CD8-positive, alpha-beta memory T cell (primary cell): ENCODE measurements around the gene FUT8. TPM values are rescaled to one million over a fixed set of nuclear protein-coding genes. Genes with fewer than 3 reads are reported as not detected.
A peak's percentile ranks its signal among the peaks of the same experiment; 100 is the strongest.
"Not testable (repeated sequence)": the region's sequence is repeated elsewhere in the genome, so short reads cannot be mapped to it uniquely, and the experiment has no call there.

Experiments used
- CTCF ChIA-PET: fragments of 350-600 bp; sonication (Branson Sonifier 250); formaldehyde crosslinking; loops from one replicate; lab custom pipeline; 2021; ENCODE audit warnings: antibody characterized with exemption; lab: Charles Lee
- POLR2A ChIA-PET: fragments of 350-600 bp; sonication (Branson Sonifier 250); formaldehyde crosslinking; loops from one replicate; lab custom pipeline; 2021; ENCODE audit warnings: antibody characterized with exemption; lab: Charles Lee
- DNase-seq, 5 donors: peaks; one replicate each; pipeline versions ENCODE4 v3.0.0 to v3.0.0-alpha.2; 2020 to 2022; ENCODE audit warnings: mixed read lengths in 1 of 5
- H3K27ac ChIP-seq: one replicate; pipeline ENCODE4 v1.7.0; 2013; ENCODE audit warnings: low read depth, mild to moderate bottlenecking, low read length, moderate library complexity
- H3K27me3 ChIP-seq: 2 replicates; pipeline ENCODE4 v1.7.0; 2013; ENCODE audit warnings: low read length, mild to moderate bottlenecking; ENCODE audit not compliant: insufficient read depth, poor library complexity, severe bottlenecking
- H3K36me3 ChIP-seq: 2 replicates; pipeline ENCODE4 v1.7.0; 2013; ENCODE audit warnings: mild to moderate bottlenecking, low read length, moderate library complexity; ENCODE audit not compliant: insufficient read depth
- H3K4me1 ChIP-seq: 2 replicates; pipeline ENCODE4 v1.7.0; 2013; ENCODE audit warnings: mild to moderate bottlenecking, low read length, moderate library complexity; ENCODE audit not compliant: insufficient read depth
- H3K4me3 ChIP-seq: 2 replicates; pipeline ENCODE4 v1.7.0; 2013; ENCODE audit warnings: mild to moderate bottlenecking, low read length
- H3K9me3 ChIP-seq: 2 replicates; pipeline ENCODE4 v1.7.0; 2013; ENCODE audit warnings: mild to moderate bottlenecking, low read length
- H3K27ac Mint-ChIP-seq, 8 donors: one replicate each; pipeline ENCODE4 v1.8.0; 2020 to 2021; ENCODE audit warnings: mixed read lengths in 8 of 8, mild to moderate bottlenecking in 6 of 8, inconsistent platforms in 3 of 8, moderate library complexity in 3 of 8
- H3K27me3 Mint-ChIP-seq, 2 donors: one replicate each; pipeline ENCODE4 v1.8.0; 2020 to 2021; ENCODE audit warnings: mixed read lengths in 2 of 2, mild to moderate bottlenecking in 1 of 2, moderate library complexity in 1 of 2
- H3K36me3 Mint-ChIP-seq, 3 donors: one replicate each; pipeline ENCODE4 v1.8.0; 2020 to 2021; ENCODE audit warnings: mixed read lengths in 3 of 3, inconsistent platforms in 1 of 3, mild to moderate bottlenecking in 1 of 3
- H3K4me1 Mint-ChIP-seq, 3 donors: one replicate each; pipeline ENCODE4 v1.8.0; 2020 to 2021; ENCODE audit warnings: mixed read lengths in 3 of 3, inconsistent platforms in 1 of 3, mild to moderate bottlenecking in 1 of 3
- H3K4me3 Mint-ChIP-seq, 7 donors: one replicate each; pipeline ENCODE4 v1.8.0; 2020 to 2021; ENCODE audit warnings: mixed read lengths in 7 of 7, mild to moderate bottlenecking in 6 of 7, moderate library complexity in 4 of 7, inconsistent platforms in 2 of 7
- H3K9me3 Mint-ChIP-seq, 5 donors: one replicate each; pipeline ENCODE4 v1.8.0; 2020 to 2022; ENCODE audit warnings: mixed read lengths in 5 of 5, mild to moderate bottlenecking in 3 of 5, moderate library complexity in 2 of 5, inconsistent platforms in 1 of 5
- polyA plus RNA-seq: library from polyadenylated mRNA; unstranded; fragments of 300-500 nt; fragmentation: Illumina TruSeq; gene quantifications from one replicate; pipeline ENCODE4 v1.2.3, GENCODE V29; 2021
- total RNA-seq, 2 experiments: library from RNA; stranded (reverse); gene quantifications; one replicate each; pipeline ENCODE4 v1.2.3, GENCODE V29; 2021

The FUT8 gene
- total and polyA plus RNA-seq, 3 experiments from 2014 or later = 13.3 to 81.7 (median 76.0) TPM

- Histone ChIP-seq H3K9me3 (no peaks in the 10 kb centered on the region), H3K27me3 (no peaks in the 10 kb centered on the region), H3K4me1 (peaks cover 9% of the 10 kb centered on the region), H3K27ac (no peak overlapping the region), H3K36me3 (no peaks in the 10 kb centered on the region), H3K4me3 (no peak overlapping the region)
- Mint-ChIP-seq H3K27me3 (no peaks in the 10 kb centered on the region), H3K4me1 (peaks cover 44 to 64% (median 62%) of the 10 kb centered on the region in 3 donors), H3K4me3 (peak overlapping the region in 2 of 7 donors; percentile 30 to 68), H3K36me3 (peaks cover 16 to 45% (median 21%) of the 10 kb centered on the region in 3 donors), H3K27ac (peak overlapping the region in 5 of 8 donors; percentile 31 to 89 (median 70)), H3K9me3 (peaks cover 0 to 4% (median 0%) of the 10 kb centered on the region in 5 donors)
- POLR2A ChIA-PET = no interaction called here
- CTCF ChIA-PET = no interaction called here
- DNase-seq = no peak
These were observed 49.2 kb downstream of the FUT8 start for GRCh38 chr14:65461730-65462129.

DNA sequence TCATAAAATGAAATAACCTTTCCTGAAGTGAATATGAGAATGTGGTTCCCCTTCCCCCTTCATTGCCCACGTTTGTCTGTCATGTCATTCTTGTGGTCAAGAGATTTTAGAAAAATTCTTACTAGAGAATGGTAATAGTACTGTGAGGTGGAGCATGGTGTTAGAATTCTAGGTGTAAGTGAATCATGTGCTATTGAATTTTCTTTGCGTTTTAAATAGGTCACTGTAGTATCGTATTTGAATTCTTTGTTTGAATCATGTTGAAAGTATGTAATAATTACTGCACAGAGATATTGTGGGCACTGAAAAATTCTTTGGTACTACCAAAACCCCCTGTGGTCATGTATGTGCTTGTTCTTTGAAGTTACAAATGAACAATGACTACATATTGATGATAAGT lies 49.9 kb downstream of the FUT8 start:
- Histone ChIP-seq H3K4me3 (no peak overlapping the region), H3K36me3 (no peaks in the 10 kb centered on the region), H3K27ac (no peak overlapping the region), H3K27me3 (no peaks in the 10 kb centered on the region), H3K9me3 (no peaks in the 10 kb centered on the region), H3K4me1 (peaks cover 9% of the 10 kb centered on the region)
- DNase-seq = no peak
- peaks cover 0 to under 1% (median 0%) of the 10 kb centered on the region in 5 donors for H3K9me3 Mint-ChIP-seq
- ChIA-PET POLR2A (no interaction called here), CTCF (no interaction called here)
- peaks cover 44 to 68% (median 62%) of the 10 kb centered on the region in 3 donors for H3K4me1 Mint-ChIP-seq
- peaks cover 14 to 41% (median 15%) of the 10 kb centered on the region in 3 donors for H3K36me3 Mint-ChIP-seq
- no peak overlapping the region for H3K4me3 Mint-ChIP-seq
- peak overlapping the region in 5 of 8 donors; percentile 2 to 89 (median 31) for H3K27ac Mint-ChIP-seq
- no peaks in the 10 kb centered on the region for H3K27me3 Mint-ChIP-seq

DNA sequence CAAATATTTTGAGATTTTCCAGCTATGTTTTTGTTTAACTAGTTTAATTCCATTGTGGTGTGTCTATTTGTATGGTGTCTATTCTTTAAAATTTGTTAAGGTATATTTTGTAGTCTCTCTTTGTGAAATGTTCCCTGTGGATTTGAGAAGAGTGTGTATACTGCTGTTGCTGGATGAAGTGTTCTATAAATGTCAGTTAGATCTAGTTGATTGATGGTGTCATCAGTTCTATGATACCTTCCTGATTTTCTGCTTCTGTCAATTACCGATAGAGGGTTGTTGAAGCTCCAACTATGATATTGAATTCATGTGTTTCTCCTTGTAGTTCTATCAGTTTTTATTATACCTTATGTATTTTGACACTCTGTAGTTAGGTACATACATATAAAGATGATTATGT lies 53.1 kb downstream of the FUT8 start:
- CTCF ChIA-PET = interaction anchor here (0.8 kb wide), 1 partner anchor 11 kb away, joined by 3 read pairs; no protein-coding TSS in a partner anchor
- peaks cover 8 to 35% (median 17%) of the 10 kb centered on the region in 3 donors for H3K36me3 Mint-ChIP-seq

GRCh38 chr14:65467926-65468325 lies 55.4 kb downstream of the FUT8 start:
- CTCF ChIA-PET, H3K4me3 ChIP-seq, DNase-seq, H3K4me1 ChIP-seq, H3K4me3 Mint-ChIP-seq, H3K9me3 ChIP-seq, H3K27me3 Mint-ChIP-seq, H3K36me3 ChIP-seq, H3K27me3 ChIP-seq, POLR2A ChIA-PET, H3K9me3 Mint-ChIP-seq, H3K27ac ChIP-seq: not testable (repeated sequence)
- H3K36me3 Mint-ChIP-seq = peaks cover 7 to 31% (median 13%) of the 10 kb centered on the region in 3 donors
- peaks cover 49 to 70% (median 69%) of the 10 kb centered on the region in 3 donors for H3K4me1 Mint-ChIP-seq
- H3K27ac Mint-ChIP-seq = peak overlapping the region in 3 of 8 donors; percentile 5 to 80 (median 33)

More for the DNA sequence above, 53.1 kb downstream of the FUT8 start:
- Mint-ChIP-seq H3K4me1 (peaks cover 53 to 76% (median 73%) of the 10 kb centered on the region in 3 donors), H3K27ac (peak overlapping the region in 1 of 8 donors; percentile 27), H3K4me3 (no peak overlapping the region), H3K27me3 (no peaks in the 10 kb centered on the region), H3K9me3 (no peaks in the 10 kb centered on the region)
- POLR2A ChIA-PET = no interaction called here
- Histone ChIP-seq H3K36me3 (no peaks in the 10 kb centered on the region), H3K27me3 (no peaks in the 10 kb centered on the region), H3K4me1 (peaks cover 9% of the 10 kb centered on the region), H3K9me3 (no peaks in the 10 kb centered on the region), H3K4me3 (no peak overlapping the region), H3K27ac (no peak overlapping the region)
- no peak for DNase-seq

DNA sequence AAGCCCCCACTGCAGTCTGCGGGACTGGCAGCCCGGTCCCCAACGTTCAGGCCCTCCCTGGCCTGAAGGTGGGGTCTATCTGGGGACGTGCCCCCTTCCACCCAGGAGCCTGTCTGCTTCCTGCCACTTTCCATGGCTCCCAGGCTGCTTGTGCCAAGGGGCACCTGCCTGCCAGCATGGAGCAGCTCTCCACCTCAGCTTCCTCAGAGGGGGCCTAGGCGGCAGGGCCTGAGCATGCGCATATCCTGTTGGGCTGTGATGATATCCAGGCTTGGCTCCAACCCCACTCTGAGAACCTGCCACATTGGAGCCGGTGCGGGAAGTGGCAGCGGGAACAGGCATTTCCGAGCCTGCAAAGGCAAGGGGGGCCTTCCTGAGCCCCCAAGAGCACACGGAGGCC lies 57.4 kb downstream of the FUT8 start:
- Mint-ChIP-seq H3K27ac (no peak overlapping the region), H3K36me3 (peaks cover 0 to 25% (median 12%) of the 10 kb centered on the region in 3 donors), H3K4me3 (no peak overlapping the region), H3K27me3 (no peaks in the 10 kb centered on the region), H3K4me1 (peaks cover 43 to 69% (median 62%) of the 10 kb centered on the region in 3 donors), H3K9me3 (no peaks in the 10 kb centered on the region)
- POLR2A ChIA-PET = no interaction called here
- no peak overlapping the region for H3K27ac ChIP-seq
- no peaks in the 10 kb centered on the region for H3K27me3 ChIP-seq
- no peaks in the 10 kb centered on the region for H3K36me3 ChIP-seq
- H3K4me1 ChIP-seq = no peaks in the 10 kb centered on the region
- H3K9me3 ChIP-seq = no peaks in the 10 kb centered on the region
- no peak overlapping the region for H3K4me3 ChIP-seq
- no peak for DNase-seq
- CTCF ChIA-PET = interaction anchor here (1.4 kb wide), 1 partner anchor 13 kb away, joined by 3 read pairs; no protein-coding TSS in a partner anchor

- ChIA-PET CTCF (interaction anchor here (1.4 kb wide), 1 partner anchor 13 kb away, joined by 3 read pairs; no protein-coding TSS in a partner anchor), POLR2A (no interaction called here)
These were observed 57.9 kb downstream of the FUT8 start for GRCh38 chr14:65470404-65470880.

GRCh38 chr14:65471038-65471878 lies 58.7 kb downstream of the FUT8 start:
- no peaks in the 10 kb centered on the region for H3K27me3 Mint-ChIP-seq
- Histone ChIP-seq H3K9me3 (no peaks in the 10 kb centered on the region), H3K4me3 (no peak overlapping the region), H3K4me1 (no peaks in the 10 kb centered on the region), H3K27ac (no peak overlapping the region), H3K27me3 (no peaks in the 10 kb centered on the region), H3K36me3 (no peaks in the 10 kb centered on the region)
- DNase-seq = no peak
- peak overlapping the region in 7 of 8 donors; percentile 6 to 94 (median 78) for H3K27ac Mint-ChIP-seq
- no peaks in the 10 kb centered on the region for H3K9me3 Mint-ChIP-seq
- CTCF ChIA-PET = interaction anchor here (1.4 kb wide), 1 partner anchor 12 kb away, joined by 3 read pairs; no protein-coding TSS in a partner anchor
- H3K4me3 Mint-ChIP-seq = peak overlapping the region in 4 of 7 donors; percentile 5 to 63 (median 40)
- POLR2A ChIA-PET = interaction anchor here (0.5 kb wide), 1 partner anchor 244 kb away, joined by 4 read pairs; no protein-coding TSS in a partner anchor
- H3K36me3 Mint-ChIP-seq = peaks cover 0 to 24% (median 12%) of the 10 kb centered on the region in 3 donors
- H3K4me1 Mint-ChIP-seq = peaks cover 49 to 70% (median 64%) of the 10 kb centered on the region in 3 donors

More at GRCh38 chr14:65470404-65470880, 57.9 kb downstream of the FUT8 start:
- no peaks in the 10 kb centered on the region for H3K9me3 ChIP-seq
- no peaks in the 10 kb centered on the region for H3K9me3 Mint-ChIP-seq
- no peaks in the 10 kb centered on the region for H3K4me1 ChIP-seq
- H3K27me3 Mint-ChIP-seq = no peaks in the 10 kb centered on the region
- no peaks in the 10 kb centered on the region for H3K27me3 ChIP-seq
- peak overlapping the region in 1 of 8 donors; percentile 43 for H3K27ac Mint-ChIP-seq
- peaks cover 0 to 27% (median 12%) of the 10 kb centered on the region in 3 donors for H3K36me3 Mint-ChIP-seq
- no peak for DNase-seq
- H3K27ac ChIP-seq = no peak overlapping the region
- H3K36me3 ChIP-seq = no peaks in the 10 kb centered on the region
- no peak overlapping the region for H3K4me3 Mint-ChIP-seq
- no peak overlapping the region for H3K4me3 ChIP-seq
- peaks cover 44 to 69% (median 63%) of the 10 kb centered on the region in 3 donors for H3K4me1 Mint-ChIP-seq
